Measurements from ENCODE around the gene FITM2.
"Not testable (repeated sequence)": the region's sequence is repeated elsewhere in the genome, so short reads cannot be mapped to it uniquely, and the experiment has no call there.

The FITM2 gene, protein sequence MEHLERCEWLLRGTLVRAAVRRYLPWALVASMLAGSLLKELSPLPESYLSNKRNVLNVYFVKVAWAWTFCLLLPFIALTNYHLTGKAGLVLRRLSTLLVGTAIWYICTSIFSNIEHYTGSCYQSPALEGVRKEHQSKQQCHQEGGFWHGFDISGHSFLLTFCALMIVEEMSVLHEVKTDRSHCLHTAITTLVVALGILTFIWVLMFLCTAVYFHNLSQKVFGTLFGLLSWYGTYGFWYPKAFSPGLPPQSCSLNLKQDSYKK

DNA sequence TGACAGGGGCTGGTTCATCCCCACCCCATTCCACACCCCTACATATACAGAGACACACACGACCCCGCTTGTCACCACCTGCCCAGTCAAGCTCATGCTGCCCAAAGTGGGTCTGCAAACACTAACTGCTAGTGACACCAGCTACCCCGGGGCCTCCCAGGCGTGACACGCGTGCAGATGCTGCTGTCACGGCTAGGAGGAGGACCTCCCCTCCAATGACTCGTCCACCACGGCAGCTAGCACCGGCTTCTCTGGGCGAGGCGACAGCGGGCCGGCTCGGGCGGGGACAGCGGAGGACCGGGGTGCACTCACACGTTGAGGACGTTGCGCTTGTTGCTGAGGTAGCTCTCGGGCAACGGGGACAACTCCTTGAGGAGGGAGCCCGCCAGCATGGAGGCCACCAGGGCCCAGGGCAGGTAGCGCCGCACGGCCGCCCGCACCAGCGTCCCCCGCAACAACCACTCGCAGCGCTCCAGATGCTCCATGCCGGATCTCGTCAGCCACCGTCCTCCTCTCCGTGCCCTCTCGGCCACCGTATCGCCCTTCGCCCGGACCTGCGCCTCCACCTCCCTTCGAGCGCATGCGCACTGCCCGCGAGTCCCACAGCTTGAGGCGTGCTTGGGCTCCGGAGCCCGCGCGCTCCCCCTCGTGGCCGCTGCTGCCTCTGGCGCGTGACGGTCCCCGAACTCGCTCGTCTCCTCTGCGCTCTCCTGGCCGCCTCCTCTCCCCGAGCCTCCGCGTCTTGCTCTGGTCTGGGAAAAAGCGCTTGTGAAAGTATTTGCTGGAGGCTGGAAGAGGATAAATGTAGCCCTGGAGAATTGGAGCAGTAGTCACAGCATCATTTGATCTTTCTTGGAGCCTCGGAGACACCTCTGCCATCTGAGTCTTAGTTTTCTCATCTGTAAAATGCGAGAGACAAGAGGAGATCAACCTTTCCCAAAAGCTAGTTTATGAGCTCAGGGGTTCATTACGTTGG, at the start of gene FITM2:
FITM2 (minus strand) TSS at position 539 of the 976 bp plus-strand sequence; CDS start at position 485, 54 bp downstream.
- peak; percentile 97 to 98 for DNase-seq

DNA sequence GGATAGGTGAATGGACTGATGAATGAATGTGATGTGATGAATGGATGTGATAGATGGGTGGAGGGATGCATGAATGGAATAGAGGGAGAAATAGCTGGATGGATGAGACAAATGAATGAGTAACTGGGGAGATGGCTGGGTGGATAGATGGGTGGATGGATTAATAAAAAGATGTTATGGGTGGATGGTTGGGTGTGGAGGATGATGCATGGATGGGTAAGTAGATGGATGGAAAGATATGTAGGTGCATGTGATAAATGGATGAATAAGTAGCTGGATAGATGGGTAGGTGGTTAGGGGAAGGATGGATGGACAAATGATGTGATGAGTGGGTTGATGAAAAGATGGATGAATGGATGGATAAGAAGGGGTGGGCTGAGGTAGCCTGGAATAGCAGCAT, 49.2 kb upstream of the FITM2 start:
- DNase-seq, result no peak

DNA sequence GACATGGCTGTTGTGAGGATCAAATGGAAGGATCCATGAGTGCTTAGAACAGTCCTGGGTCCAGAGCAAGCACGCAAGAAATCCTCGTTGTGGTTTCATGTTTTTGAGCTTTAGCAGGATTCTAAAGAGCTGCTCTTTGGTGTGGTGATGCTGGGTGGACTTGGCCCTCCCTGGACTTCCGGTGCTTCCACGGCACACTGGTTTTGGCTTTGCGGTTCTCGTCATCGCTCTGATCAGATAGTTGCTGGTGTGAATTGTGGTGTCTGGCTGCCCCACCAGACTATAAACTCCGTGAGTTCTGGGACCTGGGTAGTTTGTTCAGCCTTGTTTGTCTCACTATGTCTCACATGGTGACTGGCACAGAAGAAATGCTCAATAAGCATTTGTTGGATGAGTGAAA, 47.8 kb upstream of the FITM2 start:
- no peak for DNase-seq

DNA sequence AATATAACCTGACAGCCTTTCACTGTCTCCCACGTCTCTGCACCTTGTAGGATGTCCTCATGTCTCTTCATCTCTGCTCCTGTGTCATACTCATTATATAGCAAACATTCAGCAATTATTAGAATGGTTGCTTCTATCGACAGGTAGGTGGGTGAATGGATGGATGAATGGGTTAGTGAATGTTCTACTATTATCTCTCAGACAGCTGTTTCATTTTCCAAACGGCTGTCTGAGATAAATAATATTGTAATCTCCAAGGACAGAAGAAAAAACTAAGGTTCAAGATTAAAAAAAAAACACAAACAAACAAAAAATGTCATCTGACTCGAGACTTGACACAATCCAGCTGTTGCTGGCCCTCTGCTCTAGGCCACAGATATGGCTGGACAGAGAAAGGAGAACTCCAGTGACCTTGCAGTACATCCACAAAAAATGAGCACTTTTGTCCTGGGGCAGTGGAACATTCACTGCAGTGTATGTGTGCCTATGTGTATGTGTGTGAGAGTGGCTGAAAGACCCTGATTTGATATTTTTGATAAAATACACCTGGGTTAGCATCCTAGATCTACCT, 46.6 kb upstream of the FITM2 start:
- no peak for DNase-seq

DNA sequence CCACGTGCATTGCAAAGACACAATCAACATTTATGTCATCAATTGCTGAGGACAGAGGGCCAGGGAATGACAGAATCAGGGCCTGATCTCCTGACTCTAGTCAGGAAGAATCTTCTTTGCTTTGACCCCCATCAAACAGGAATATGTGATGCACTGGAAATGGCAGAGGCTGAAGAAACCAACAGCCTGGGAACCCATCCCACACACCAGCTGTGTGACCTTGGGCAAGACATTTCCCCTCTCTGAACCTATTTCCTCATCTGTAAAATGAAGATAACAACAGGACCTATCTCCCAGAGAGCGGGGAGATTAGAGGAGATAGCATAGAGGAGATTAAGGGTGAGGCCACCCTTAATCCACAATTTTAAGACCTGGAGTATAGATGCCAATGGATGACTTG, 46.0 kb upstream of the FITM2 start:
- no peak for DNase-seq

DNA sequence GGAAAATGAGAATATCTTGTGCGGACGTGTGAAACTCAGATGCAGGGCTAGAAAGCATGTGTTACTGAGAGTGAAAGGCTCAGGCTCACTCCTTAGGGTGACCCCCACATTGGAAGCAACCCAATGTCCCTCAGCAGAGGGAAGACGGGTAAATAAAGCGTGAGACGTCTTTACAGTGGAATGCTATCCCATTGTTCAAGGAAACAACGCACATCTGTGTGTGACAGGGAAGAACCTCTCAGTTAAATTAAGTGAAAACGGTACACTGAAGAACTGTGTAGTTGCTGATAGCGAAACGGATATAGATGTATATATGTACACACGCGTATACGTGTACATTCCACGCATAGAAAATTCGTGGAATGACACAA, 45.3 kb upstream of the FITM2 start:
- no peak for DNase-seq

DNA sequence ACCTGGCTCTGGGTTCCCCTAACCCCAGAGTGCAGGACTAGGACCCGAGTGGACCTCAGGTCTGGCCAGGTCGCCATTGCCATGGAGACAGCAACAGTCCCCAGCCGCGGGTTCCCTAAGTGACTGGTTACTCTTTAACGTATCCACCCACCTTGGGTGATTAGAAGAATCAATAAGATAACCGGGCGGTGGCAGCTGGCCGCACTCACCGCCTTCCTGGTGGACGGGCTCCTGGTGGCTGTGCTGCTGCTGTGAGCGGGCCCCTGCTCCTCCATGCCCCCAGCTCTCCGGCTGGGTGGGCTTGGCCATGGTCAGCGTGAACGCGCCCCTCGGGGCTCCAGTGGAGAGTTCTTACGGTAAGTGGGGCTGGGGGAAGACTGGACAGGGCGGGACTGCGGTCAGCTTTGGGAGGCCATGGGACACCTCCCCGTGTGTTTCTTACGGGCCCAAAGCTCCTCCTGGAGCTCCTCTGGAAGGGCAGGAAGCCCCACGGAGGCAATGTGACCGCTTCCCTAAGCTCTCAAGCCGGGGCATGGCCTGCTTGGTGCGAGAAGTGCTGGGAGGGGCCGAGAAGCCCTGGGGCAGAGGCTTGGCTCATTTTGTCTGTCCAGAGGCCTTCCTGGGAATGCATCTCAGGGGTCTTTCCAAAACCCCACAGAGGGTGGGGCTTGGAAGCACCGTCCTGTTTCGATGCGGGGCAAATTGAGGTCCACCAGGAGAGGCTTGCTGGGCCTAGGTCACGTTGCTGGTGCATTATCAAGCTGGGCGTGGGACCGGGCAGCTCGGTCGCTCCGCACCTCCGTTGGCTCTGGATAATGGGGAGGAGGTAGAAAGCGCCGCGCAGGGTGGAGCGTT, 44.7 kb upstream of the FITM2 start, which contains the start of gene HNF4A:
HNF4A (plus strand) TSS at position 202 of the 855 bp plus-strand sequence; CDS start at position 308, 106 bp downstream.
- no peak for DNase-seq

DNA sequence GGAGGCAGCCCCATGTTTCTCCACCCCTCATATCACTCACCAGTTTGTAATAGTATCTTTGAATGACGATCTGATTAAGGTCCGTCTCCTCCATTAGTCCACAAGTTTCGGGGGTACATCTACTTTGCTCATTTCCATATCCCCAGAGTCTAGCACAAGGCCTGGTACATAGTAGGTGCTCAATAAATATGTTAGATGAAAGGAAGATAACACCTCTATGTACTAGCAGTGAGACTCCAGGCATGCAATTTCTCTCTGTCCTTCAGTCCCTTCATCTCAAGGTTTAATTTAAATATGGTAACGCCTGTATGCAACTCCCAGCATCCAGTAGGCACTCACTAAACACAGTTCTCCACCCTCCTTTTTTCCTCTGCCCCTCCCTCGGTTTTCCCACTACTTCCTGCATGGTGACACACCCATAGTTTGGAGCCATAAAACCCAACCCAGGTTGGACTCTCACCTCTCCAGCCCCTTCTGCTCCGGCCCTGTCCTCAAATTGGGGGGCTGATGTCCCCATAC, 44.0 kb upstream of the FITM2 start:
- no peak for DNase-seq

DNA sequence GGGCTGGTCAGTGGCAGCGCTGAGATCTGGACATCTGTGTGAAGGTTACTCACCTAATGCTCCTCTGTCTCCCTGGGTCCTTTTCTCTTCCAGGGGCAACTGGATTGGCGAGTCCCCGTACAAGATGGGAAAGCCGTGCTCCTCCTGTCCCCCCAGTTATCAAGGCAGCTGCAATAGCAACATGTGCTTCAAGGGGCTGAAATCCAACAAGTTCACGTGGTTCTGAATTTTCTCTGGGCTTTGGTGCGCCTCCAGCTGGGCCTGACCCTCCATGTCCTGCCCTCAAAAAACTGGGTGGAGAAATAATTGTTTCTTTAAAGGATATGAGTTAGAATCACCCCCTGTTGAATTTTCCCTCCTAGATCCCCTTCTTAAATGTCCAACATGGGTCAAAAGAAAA, 39.6 kb upstream of the FITM2 start:
- DNase-seq, result no peak

DNA sequence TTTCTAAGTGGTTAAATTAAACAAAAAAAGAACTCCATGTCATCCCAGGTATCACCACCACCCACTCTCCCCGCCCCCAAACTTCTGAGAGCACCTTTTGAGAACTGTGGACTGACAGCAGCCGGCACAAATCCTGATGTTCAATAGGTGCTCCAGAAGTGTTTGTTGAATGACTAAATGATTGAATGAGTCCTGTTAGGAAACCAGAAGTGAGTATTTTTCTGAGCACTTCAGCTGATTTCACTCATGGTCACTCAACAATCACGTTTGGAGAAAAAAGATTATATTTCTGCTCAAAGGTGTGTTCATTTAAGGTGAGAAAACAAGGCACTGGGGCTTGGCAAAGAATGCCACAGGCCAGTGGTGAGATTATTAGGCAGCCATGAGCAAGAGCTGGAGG, 38.3 kb upstream of the FITM2 start:
- DNase-seq, result no peak

DNA sequence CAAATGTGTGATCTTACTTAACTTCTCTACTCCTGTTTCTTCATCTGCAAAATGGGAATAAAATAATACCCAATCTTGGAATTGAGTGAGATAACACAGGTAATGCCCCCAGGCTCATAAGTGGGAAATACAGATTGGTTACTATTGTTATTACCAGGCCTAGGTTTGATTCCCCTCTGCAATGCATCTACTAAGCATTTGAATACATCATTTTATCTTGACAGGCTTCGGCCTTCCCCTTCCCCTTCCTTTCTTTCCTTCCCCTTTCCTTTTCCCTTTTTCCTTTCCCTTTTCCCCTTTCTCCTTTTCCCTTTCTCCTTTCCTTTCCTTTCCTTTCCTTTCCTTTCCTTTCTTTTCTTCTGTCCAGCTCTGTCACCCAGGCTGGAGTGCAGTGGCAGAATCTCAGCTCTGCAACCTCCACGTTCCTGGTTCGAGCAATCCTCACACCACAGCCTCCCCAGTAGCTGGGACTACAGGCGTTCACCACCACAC, 37.2 kb upstream of the FITM2 start:
- no peak for DNase-seq

DNA sequence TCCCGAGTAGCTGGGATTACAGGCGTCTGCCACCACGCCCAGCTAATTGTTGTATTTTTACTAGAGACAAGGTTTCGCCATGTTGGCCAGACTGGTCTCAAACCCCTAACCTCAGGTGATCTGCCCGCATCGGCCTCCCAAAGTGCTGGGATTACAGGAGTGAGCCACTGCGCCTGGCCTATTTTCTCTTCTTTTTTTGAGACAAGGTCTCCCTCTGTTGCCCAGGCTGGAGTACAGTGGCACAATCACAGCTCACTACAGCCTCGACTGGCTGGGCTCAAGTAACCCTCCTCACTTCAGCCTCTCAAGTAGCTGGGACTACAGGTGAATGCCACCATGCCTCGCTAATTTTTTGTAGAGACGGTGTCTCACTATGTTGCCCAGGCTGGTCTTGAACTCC, 34.9 kb upstream of the FITM2 start:
- DNase-seq, result not testable (repeated sequence)

DNA sequence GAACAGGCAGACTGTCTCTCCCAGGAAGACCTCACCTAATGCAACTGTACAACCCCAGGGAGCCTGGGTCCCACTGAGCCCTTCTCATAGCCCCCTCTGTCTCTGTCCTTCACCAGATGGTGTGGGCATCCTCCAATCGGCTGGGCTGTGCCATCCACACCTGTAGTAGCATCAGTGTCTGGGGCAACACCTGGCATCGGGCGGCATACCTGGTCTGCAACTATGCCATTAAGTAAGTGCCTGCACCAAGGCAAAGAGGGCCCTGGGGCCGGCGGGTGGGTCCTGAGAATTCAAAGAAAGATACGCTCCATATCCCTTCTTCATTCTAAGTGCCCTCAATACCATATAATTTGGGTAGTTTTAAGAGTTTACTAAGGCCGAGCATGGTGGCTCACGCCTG, 34.1 kb upstream of the FITM2 start:
- DNase-seq, result no peak

DNA sequence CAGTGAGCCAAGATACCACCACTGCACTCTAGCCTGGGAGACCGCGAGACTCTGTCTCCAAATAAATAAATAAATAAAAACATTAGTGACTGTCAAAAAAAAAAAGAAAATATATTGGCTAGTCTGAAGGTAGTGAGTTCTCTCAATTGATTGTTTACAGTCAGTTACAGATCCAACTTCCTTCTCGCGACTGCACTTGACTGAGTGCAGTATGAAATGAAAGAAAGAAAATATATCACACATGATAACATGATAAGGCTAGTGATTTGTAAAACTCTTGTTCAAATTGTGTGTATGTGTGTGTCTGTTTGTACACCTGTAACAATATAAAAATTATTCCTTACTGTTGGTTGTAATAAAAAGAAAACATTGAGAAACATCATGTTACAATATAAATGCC, 33.7 kb upstream of the FITM2 start:
- DNase-seq, result no peak

DNA sequence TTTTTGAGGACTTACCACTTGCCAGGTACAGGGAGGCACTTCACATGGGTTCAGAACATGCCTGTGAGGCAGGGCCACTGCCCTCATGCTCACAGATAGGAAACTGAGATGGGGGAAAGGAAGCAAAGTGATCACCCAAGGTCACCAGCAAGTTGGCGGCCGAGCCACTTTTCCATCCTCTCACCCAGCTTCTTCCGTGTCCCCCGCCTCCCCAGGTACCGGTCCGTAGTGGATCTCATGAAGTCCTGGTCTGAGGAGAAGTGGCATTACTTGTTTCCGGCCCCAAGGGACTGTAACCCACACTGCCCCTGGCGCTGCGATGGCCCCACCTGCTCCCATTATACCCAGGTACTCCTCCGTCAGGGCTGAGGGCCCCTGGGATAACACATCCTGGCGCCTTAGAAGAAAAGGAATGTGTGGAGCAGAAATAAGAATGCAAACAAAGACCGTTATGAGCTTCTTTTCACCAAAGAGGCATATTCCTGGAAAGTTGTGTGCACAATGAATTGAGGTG, 32.2 kb upstream of the FITM2 start:
- DNase-seq, result no peak

DNA sequence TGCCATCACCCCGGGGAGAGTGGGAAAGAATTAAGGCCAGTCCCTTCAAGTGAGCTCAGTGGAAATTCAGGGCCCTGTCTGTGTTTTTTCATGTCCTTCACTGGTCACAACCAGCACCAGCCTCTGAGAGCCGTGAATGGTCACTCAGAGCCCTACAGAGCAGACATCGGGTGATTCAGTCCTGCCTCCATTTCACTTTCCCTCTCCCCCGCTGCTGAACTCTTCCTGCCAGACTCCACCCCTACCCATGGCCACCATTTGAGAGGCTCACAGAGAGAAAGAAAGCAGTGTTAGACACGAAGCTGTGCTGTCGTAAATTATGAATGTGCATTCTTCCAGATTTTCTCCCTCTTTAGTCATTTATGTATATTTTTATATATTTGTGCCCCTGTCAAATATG, 31.2 kb upstream of the FITM2 start:
- DNase-seq, result no peak

DNA sequence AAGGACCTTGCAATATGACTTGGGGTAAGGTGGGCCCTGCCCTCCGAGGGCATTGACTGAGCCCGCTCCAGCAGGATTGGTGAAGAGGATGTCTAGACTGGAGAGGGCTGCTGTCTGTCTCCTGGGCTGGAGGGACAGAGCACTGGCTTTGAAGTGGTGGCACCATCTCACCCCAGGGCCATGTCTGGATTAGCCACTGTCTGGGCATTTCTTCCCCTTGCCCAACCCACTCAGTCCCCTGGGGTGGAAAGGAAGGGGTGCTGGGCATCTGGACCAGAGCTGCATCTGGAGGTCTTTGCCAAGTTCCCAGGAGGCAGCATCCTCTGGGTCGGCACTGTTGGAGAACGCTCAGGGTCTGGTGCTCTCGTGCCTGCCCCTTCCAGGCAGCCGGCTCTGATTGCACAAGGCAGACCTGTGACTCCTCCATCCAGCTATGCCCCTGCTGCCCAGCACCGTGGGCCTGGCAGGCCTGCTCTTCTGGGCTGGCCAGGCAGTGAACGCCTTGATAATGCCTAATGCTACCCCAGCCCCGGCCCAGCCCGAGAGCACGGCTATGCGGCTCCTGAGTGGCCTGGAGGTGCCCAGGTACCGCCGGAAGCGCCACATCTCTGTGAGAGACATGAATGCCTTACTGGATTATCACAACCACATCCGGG, 25.9 kb upstream of the FITM2 start, which contains the start of gene R3HDML:
R3HDML (plus strand) TSS at position 319 of the 656 bp plus-strand sequence; CDS start at position 434, 115 bp downstream.
- no peak for DNase-seq

DNA sequence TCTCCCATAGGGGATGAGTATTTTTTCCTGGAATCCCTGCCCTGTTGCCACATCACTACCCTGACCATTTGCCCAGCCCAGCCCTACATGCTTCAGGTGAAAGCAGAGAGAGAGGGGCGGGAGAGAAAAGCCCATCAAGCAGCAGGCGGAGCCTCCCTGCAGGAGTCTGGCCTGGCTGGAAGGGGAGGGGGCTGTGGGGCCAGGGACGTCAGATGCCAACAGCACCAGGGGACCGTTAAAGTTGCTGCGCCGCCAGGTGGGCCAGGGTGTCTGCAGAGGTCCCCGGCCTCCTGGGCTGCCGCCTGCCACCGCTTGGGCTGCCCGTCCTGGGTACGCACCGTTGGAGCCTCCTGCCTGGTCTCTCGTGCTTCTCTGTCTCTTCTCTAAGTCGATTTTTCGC, 25.1 kb upstream of the FITM2 start:
- DNase-seq, result no peak

DNA sequence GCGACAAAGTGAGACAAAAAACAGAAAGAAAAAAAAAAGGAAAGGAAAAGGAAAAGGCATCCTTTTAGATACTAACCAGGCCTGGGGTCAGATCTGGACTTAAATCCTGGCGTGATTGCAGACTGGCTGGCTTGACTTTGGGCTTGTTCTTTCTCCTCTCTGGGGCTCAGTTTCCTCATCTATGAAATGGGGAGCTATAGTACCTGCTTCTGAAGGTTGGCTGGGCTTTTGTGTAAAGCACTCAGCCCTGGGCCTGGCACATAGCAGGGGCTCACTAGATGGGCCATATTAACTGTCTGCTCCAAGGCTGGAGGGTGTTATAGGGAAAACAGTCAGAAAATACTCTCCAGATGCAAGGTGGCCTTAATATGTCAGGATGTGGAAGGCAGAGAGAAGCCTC, 24.7 kb upstream of the FITM2 start:
- DNase-seq, result no peak

DNA sequence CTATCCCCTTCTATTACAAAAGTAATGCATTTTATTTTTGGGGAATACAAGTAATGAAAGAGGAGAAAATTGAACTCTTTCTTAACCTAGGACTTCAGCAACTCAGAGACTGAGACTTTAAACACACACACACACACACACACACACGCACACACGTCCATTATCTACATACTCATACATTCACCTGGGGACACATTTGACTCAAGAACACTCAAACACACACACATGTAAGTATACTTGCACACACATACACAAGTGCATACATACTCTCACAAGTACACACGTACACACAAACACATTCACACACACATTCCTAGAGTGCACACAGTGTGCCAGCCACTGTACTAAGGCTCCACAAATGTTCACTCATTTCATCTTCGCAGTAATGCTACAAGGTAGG, 23.7 kb upstream of the FITM2 start:
- DNase-seq, result no peak

DNA sequence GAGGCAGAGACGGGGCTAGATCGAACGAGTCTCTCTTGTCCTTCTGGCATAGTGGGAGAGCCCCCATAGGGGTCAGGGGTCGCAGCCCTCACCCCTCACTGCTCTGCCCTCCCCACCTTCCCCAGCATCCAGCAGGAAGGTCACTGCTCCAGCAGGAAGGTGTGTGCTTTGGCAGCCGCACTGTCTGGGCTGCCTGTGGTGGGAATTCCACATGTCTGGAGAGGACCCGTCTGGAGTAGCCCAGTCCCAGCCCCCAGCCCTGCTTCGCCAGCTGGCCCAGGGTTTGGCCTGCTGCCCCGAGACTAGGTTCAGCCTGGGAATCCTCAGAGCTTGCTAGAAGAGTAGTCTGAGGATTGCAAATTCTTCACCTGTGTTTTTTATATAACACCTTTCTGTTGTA, 23.3 kb upstream of the FITM2 start:
- no peak for DNase-seq
